ENCODE results near the gene TRAF1. TPM values are rescaled to one million over a fixed set of nuclear protein-coding genes. Genes with fewer than 3 reads are reported as not detected.

Gene TRAF1
- total and polyA plus RNA-seq, 2 donors (not counting 1 experiment from before 2014, with no cell fraction given) = 0.58 to 3.8 TPM

GRCh38 chr9:120856700-120857099 lies 69.9 kb downstream of the TRAF1 start:
- Histone ChIP-seq H3K36me3 (ENCODE audit: control insufficient read depth, insufficient read depth, low read length) (peaks cover 18% of the 10 kb centered on the region), H3K27me3 (ENCODE audit: control insufficient read depth, insufficient read depth, low read length) (no peaks in the 10 kb centered on the region), H4K20me1 (ENCODE audit: control insufficient read depth, extremely low read depth, insufficient read depth, low read length) (no peaks in the 10 kb centered on the region), H3K9ac (ENCODE audit: insufficient read depth, low read length) (no peak overlapping the region), H3K4me3 (replicated peaks in 1 of 4; ENCODE audit: control extremely low read depth in 1 of 4, insufficient read depth in 1 of 4, low read depth in 3 of 4, low read length in 4 of 4) (no peak overlapping the region), H3K9me3 (ENCODE audit: control insufficient read depth, insufficient read depth, low read depth, low read length) (no peaks in the 10 kb centered on the region), H3K27ac (ENCODE audit: insufficient read depth, low read length) (no peak overlapping the region), H3K4me2 (ENCODE audit: extremely low read depth, insufficient read depth, low read length) (no peak overlapping the region), H2AFZ (ENCODE audit: low read length) (no peak overlapping the region), H3K79me2 (ENCODE audit: control insufficient read depth, insufficient read depth, low read length) (no peaks in the 10 kb centered on the region), H3K4me1 (ENCODE audit: control insufficient read depth, extremely low read depth, insufficient read depth, low read length) (no peaks in the 10 kb centered on the region)
- DNase-seq (ENCODE audit: low read depth in 2 of 2) = no peak
- TF ChIP-seq CTCF (conservative IDR thresholded peaks at IDR 0.05 in 1 of 2, IDR thresholded peaks at IDR 0.05 in 1 of 2; ENCODE audit: low read depth in 1 of 2, low read length in 2 of 2) (no peak), EZH2 (IDR thresholded peaks at IDR 0.05; ENCODE audit: low read length, missing control alignments) (no peak)

GRCh38 chr9:120855827-120856670 lies 70.5 kb downstream of the TRAF1 start:
- Histone ChIP-seq H3K9ac (ENCODE audit: insufficient read depth, low read length) (no peak overlapping the region), H3K36me3 (ENCODE audit: control insufficient read depth, insufficient read depth, low read length) (peaks cover 13% of the 10 kb centered on the region), H3K9me3 (ENCODE audit: control insufficient read depth, insufficient read depth, low read depth, low read length) (no peaks in the 10 kb centered on the region), H4K20me1 (ENCODE audit: control insufficient read depth, extremely low read depth, insufficient read depth, low read length) (no peaks in the 10 kb centered on the region), H2AFZ (ENCODE audit: low read length) (no peak overlapping the region), H3K4me2 (ENCODE audit: extremely low read depth, insufficient read depth, low read length) (no peak overlapping the region), H3K27ac (ENCODE audit: insufficient read depth, low read length) (no peak overlapping the region), H3K4me1 (ENCODE audit: control insufficient read depth, extremely low read depth, insufficient read depth, low read length) (no peaks in the 10 kb centered on the region), H3K79me2 (ENCODE audit: control insufficient read depth, insufficient read depth, low read length) (no peaks in the 10 kb centered on the region), H3K27me3 (ENCODE audit: control insufficient read depth, insufficient read depth, low read length) (no peaks in the 10 kb centered on the region), H3K4me3 (replicated peaks in 1 of 4; ENCODE audit: control extremely low read depth in 1 of 4, insufficient read depth in 1 of 4, low read depth in 3 of 4, low read length in 4 of 4) (no peak overlapping the region)
- no peak for TF ChIP-seq CTCF (conservative IDR thresholded peaks at IDR 0.05 in 1 of 2, IDR thresholded peaks at IDR 0.05 in 1 of 2; ENCODE audit: low read depth in 1 of 2, low read length in 2 of 2)
- TF ChIP-seq EZH2 (IDR thresholded peaks at IDR 0.05; ENCODE audit: low read length, missing control alignments) = no peak
- no peak for DNase-seq (ENCODE audit: low read depth in 2 of 2)

- no peak overlapping the region for H3K4me2 ChIP-seq (ENCODE audit: extremely low read depth, insufficient read depth, low read length)
- no peaks in the 10 kb centered on the region for H3K79me2 ChIP-seq (ENCODE audit: control insufficient read depth, insufficient read depth, low read length)
- H2AFZ ChIP-seq (ENCODE audit: low read length) = no peak overlapping the region
- H3K36me3 ChIP-seq (ENCODE audit: control insufficient read depth, insufficient read depth, low read length) = peaks cover 4% of the 10 kb centered on the region
- no peak overlapping the region for H3K27ac ChIP-seq (ENCODE audit: insufficient read depth, low read length)
- no peaks in the 10 kb centered on the region for H3K9me3 ChIP-seq (ENCODE audit: control insufficient read depth, insufficient read depth, low read depth, low read length)
- H4K20me1 ChIP-seq (ENCODE audit: control insufficient read depth, extremely low read depth, insufficient read depth, low read length) = no peaks in the 10 kb centered on the region
- H3K4me1 ChIP-seq (ENCODE audit: control insufficient read depth, extremely low read depth, insufficient read depth, low read length) = no peaks in the 10 kb centered on the region
- no peaks in the 10 kb centered on the region for H3K27me3 ChIP-seq (ENCODE audit: control insufficient read depth, insufficient read depth, low read length)
- DNase-seq (ENCODE audit: low read depth in 2 of 2) = no peak
- TF ChIP-seq CTCF (conservative IDR thresholded peaks at IDR 0.05 in 1 of 2, IDR thresholded peaks at IDR 0.05 in 1 of 2; ENCODE audit: low read depth in 1 of 2, low read length in 2 of 2) = no peak
- no peak for TF ChIP-seq EZH2 (IDR thresholded peaks at IDR 0.05; ENCODE audit: low read length, missing control alignments)
- no peak overlapping the region for H3K4me3 ChIP-seq (replicated peaks in 1 of 4; ENCODE audit: control extremely low read depth in 1 of 4, insufficient read depth in 1 of 4, low read depth in 3 of 4, low read length in 4 of 4)
- no peak overlapping the region for H3K9ac ChIP-seq (ENCODE audit: insufficient read depth, low read length)
Measured at GRCh38 chr9:120854596-120855327, 71.8 kb downstream of the TRAF1 start.
